ENCODE measurements around the gene BCKDHB. TPM values are rescaled to one million over a fixed set of nuclear protein-coding genes. Genes with fewer than 3 reads are reported as not detected.

BCKDHB gene
- total and polyA plus RNA-seq, 2 experiments from 2014 or later, result 32.1 to 42.7 TPM

- Histone ChIP-seq H3K36me3 (ENCODE audit: insufficient read depth) (no peaks in the 10 kb centered on the region), H3K27me3 (ENCODE audit: insufficient read depth) (no peaks in the 10 kb centered on the region), H3K4me2 (no peak overlapping the region), H3F3A (replicated peaks; ENCODE audit: low read depth) (no peaks in the 10 kb centered on the region), H3K9me2 (ENCODE audit: insufficient read depth) (no peaks in the 10 kb centered on the region), H2AFZ (no peak overlapping the region), H3K4me1 (ENCODE audit: insufficient read depth) (peaks cover 10% of the 10 kb centered on the region), H3K79me2 (replicated peaks; ENCODE audit: insufficient read depth) (no peaks in the 10 kb centered on the region), H3K27ac (ENCODE audit: low read depth) (no peak overlapping the region), H4K20me1 (replicated peaks; ENCODE audit: insufficient read depth) (no peaks in the 10 kb centered on the region), H3K4me3 (no peak overlapping the region)
- no peak for ATAC-seq
- no peaks in the 10 kb centered on the region for H3K27me3 Mint-ChIP-seq (ENCODE audit: insufficient read depth, low read depth, poor library complexity)
- H3K27ac Mint-ChIP-seq, result no peak overlapping the region
- peaks cover 10% of the 10 kb centered on the region for H3K4me1 Mint-ChIP-seq
- H3K36me3 Mint-ChIP-seq (ENCODE audit: low read depth), result peaks cover 6% of the 10 kb centered on the region; the same call in 1 of the 3 replicates
- H3K9me3 Mint-ChIP-seq, result no peaks in the 10 kb centered on the region
- H3K4me3 Mint-ChIP-seq, result no peak overlapping the region
- TF ChIP-seq EZH2phosphoT487 (IDR thresholded peaks at IDR 0.05; ENCODE audit: unreplicated experiment), result no peak
- TF ChIP-seq ZNF114 (CRISPR knock-in tag; IDR thresholded peaks at IDR 0.05), result no peak
- TF ChIP-seq ZNF331 (CRISPR knock-in tag; IDR thresholded peaks at IDR 0.05; ENCODE audit: low read depth), result no peak
- TF ChIP-seq CTCF (conservative IDR thresholded peaks at IDR 0.05; ENCODE audit: low read depth in 2 of 2), result no peak
- TF ChIP-seq CREB1 (CRISPR knock-in tag; IDR thresholded peaks at IDR 0.05; ENCODE audit: low read depth), result no peak
- TF ChIP-seq STAT1 (IDR thresholded peaks at IDR 0.05; ENCODE audit: unreplicated experiment), result no peak
- TF ChIP-seq ETS1 (IDR thresholded peaks at IDR 0.05), result no peak
- TF ChIP-seq JUNB (IDR thresholded peaks at IDR 0.05; ENCODE audit: unreplicated experiment), result no peak
- no peak for TF ChIP-seq POLR2AphosphoS5 (IDR thresholded peaks at IDR 0.05; ENCODE audit: low read depth)
- no peak for TF ChIP-seq NANOG (IDR thresholded peaks at IDR 0.05; ENCODE audit: borderline replicate concordance)
- no peak for DNase-seq (ENCODE audit: low spot score)
Measured at GRCh38 chr6:80223743-80224212, 117.3 kb downstream of the BCKDHB start.

- peaks cover 10% of the 10 kb centered on the region for H3K4me1 ChIP-seq (ENCODE audit: insufficient read depth)
- peaks cover 3% of the 10 kb centered on the region; the same call in 1 of the 2 replicates for H4K20me1 ChIP-seq (replicated peaks; ENCODE audit: insufficient read depth)
- H3K27me3 Mint-ChIP-seq (ENCODE audit: insufficient read depth, low read depth, poor library complexity), result no peaks in the 10 kb centered on the region
- H3K4me3 ChIP-seq, result no peak overlapping the region
- H3K9me2 ChIP-seq (ENCODE audit: insufficient read depth), result no peaks in the 10 kb centered on the region
- H3K4me3 Mint-ChIP-seq, result no peak overlapping the region
- no peak overlapping the region for H3K4me2 ChIP-seq
- H3K27me3 ChIP-seq (ENCODE audit: insufficient read depth), result no peaks in the 10 kb centered on the region
- H3K9me3 Mint-ChIP-seq, result no peaks in the 10 kb centered on the region
- ATAC-seq (no peak), DNase-seq (ENCODE audit: low spot score) (no peak)
- no peak overlapping the region for H2AFZ ChIP-seq
- no peaks in the 10 kb centered on the region for H3K79me2 ChIP-seq (replicated peaks; ENCODE audit: insufficient read depth)
- H3F3A ChIP-seq (replicated peaks; ENCODE audit: low read depth), result no peaks in the 10 kb centered on the region
- no peaks in the 10 kb centered on the region for H3K36me3 ChIP-seq (ENCODE audit: insufficient read depth)
- no peak overlapping the region for H3K27ac Mint-ChIP-seq
- peaks cover 10% of the 10 kb centered on the region; the same call in 2 of the 3 replicates for H3K36me3 Mint-ChIP-seq (ENCODE audit: low read depth)
- no peak overlapping the region for H3K27ac ChIP-seq (ENCODE audit: low read depth)
- peaks cover 10% of the 10 kb centered on the region for H3K4me1 Mint-ChIP-seq
- TF ChIP-seq ZNF331 (CRISPR knock-in tag; IDR thresholded peaks at IDR 0.05; ENCODE audit: low read depth) (no peak), JUNB (IDR thresholded peaks at IDR 0.05; ENCODE audit: unreplicated experiment) (no peak), POLR2AphosphoS5 (IDR thresholded peaks at IDR 0.05; ENCODE audit: low read depth) (no peak), NANOG (IDR thresholded peaks at IDR 0.05; ENCODE audit: borderline replicate concordance) (no peak), REST (IDR thresholded peaks at IDR 0.05; ENCODE audit: unreplicated experiment) (no peak), CREB1 (CRISPR knock-in tag; IDR thresholded peaks at IDR 0.05; ENCODE audit: low read depth) (no peak), STAT1 (IDR thresholded peaks at IDR 0.05; ENCODE audit: unreplicated experiment) (no peak), ZNF114 (CRISPR knock-in tag; IDR thresholded peaks at IDR 0.05) (no peak), CTCF (conservative IDR thresholded peaks at IDR 0.05; ENCODE audit: low read depth in 2 of 2) (no peak), EZH2 (IDR thresholded peaks at IDR 0.05; ENCODE audit: low read depth, unreplicated experiment) (no peak), EZH2phosphoT487 (IDR thresholded peaks at IDR 0.05; ENCODE audit: unreplicated experiment) (no peak), ETS1 (IDR thresholded peaks at IDR 0.05) (no peak)
Measured at GRCh38 chr6:80226151-80226550, 119.7 kb downstream of the BCKDHB start.
